ENCODE measurements around the gene KCNH5. TPM values are rescaled to one million over a fixed set of nuclear protein-coding genes. Genes with fewer than 3 reads are reported as not detected.

KCNH5 gene
- total and polyA plus RNA-seq, 9 of the 15 experiments (the other 6 are each of a cell fraction or from before 2014, with no cell fraction given), result 1.1 to 2.4 (median 1.4) TPM

- TF ChIP-seq RUNX1 (IDR thresholded peaks at IDR 0.05; ENCODE audit: low read depth), result no peak
- intact Hi-C loops (cut with micrococcal nuclease) (no loop called here), in situ Hi-C loops (cut with MboI) (no loop called here)
- no peak overlapping the region for H3K27ac ChIP-seq (ENCODE audit: extremely low read depth, low read depth, low read length)
- no peak overlapping the region for H3K4me2 ChIP-seq (ENCODE audit: insufficient read depth, low read length)
- DNase-seq (ENCODE audit: extremely low read depth in 1 of 4, low spot score in 3 of 4) (no peak), ATAC-seq (no peak), FAIRE-seq (no peak)
- no peaks in the 10 kb centered on the region for H3K9me3 ChIP-seq (replicated peaks; ENCODE audit: control insufficient read depth, insufficient read depth, low read depth, low read length)
- H3K36me3 ChIP-seq (ENCODE audit: control insufficient read depth, insufficient read depth, low read length), result no peaks in the 10 kb centered on the region
- no peaks in the 10 kb centered on the region for H3K4me1 ChIP-seq (replicated peaks in 1 of 2; ENCODE audit: control insufficient read depth in 2 of 2, insufficient read depth in 2 of 2, low read length in 2 of 2)
- no peaks in the 10 kb centered on the region for H4K20me1 ChIP-seq (replicated peaks; ENCODE audit: control insufficient read depth, insufficient read depth, low read length)
- CTCF ChIA-PET (ENCODE audit: low intra/inter-chr PET ratio), result no interaction called here
- H3K9me1 ChIP-seq (ENCODE audit: control insufficient read depth, insufficient read depth, low read length), result no peaks in the 10 kb centered on the region
- H2AFZ ChIP-seq (ENCODE audit: low read depth, low read length), result no peak overlapping the region
- no peaks in the 10 kb centered on the region for H3K79me2 ChIP-seq (ENCODE audit: control insufficient read depth, insufficient read depth, low read length)
- WGBS (ENCODE audit: insufficient coverage, low coverage, missing lambda C conversion rate), result 0% methylated on average over 1 of the region's 2 CpGs
- no peak overlapping the region for H3K4me3 ChIP-seq
- H3K27me3 ChIP-seq (ENCODE audit: control insufficient read depth in 2 of 2, insufficient read depth in 2 of 2, low read length in 2 of 2), result no peaks in the 10 kb centered on the region
- no peak overlapping the region for H3K9ac ChIP-seq (ENCODE audit: insufficient read depth in 1 of 2, low read depth in 2 of 2, low read length in 2 of 2)
- POLR2A ChIA-PET, result no interaction called here
- BruUV-seq (replicated peaks), result no TSS peak
Measured at GRCh38 chr14:62897771-62898170, 147.5 kb downstream of the KCNH5 start.

DNA sequence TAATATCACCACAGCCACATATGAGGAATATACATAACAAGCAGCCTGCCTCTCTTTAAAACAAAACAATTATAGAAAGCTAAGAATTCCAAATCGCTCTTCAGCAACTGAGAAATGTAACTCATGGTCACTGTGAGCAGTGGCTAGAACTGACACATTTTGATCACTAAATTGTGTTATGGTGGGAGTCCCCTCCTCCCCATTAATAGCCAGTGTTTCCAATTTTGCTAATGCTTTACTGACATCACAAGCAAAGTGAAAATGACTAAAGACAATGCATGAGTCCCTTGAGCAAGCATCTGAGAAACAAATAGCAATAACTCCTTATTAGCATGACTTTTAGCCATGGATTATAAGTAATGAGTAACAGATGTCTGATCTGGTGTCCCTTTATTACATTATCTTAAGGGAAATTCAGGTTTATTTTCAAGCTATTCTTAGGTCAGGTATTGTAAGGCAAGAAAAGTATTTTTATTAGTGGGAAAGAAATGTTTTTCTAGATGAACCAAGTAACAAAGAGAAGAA lies 148.3 kb downstream of the KCNH5 start:
- Histone ChIP-seq H2AFZ (ENCODE audit: low read depth, low read length) (no peak overlapping the region), H3K4me1 (replicated peaks in 1 of 2; ENCODE audit: control insufficient read depth in 2 of 2, insufficient read depth in 2 of 2, low read length in 2 of 2) (no peaks in the 10 kb centered on the region), H3K4me2 (ENCODE audit: insufficient read depth, low read length) (no peak overlapping the region), H3K4me3 (no peak overlapping the region), H3K9me3 (replicated peaks; ENCODE audit: control insufficient read depth, insufficient read depth, low read depth, low read length) (no peaks in the 10 kb centered on the region), H3K36me3 (ENCODE audit: control insufficient read depth, insufficient read depth, low read length) (no peaks in the 10 kb centered on the region), H3K27ac (ENCODE audit: extremely low read depth, low read depth, low read length) (no peak overlapping the region), H3K9ac (ENCODE audit: insufficient read depth in 1 of 2, low read depth in 2 of 2, low read length in 2 of 2) (no peak overlapping the region), H4K20me1 (replicated peaks; ENCODE audit: control insufficient read depth, insufficient read depth, low read length) (no peaks in the 10 kb centered on the region), H3K79me2 (ENCODE audit: control insufficient read depth, insufficient read depth, low read length) (no peaks in the 10 kb centered on the region), H3K9me1 (ENCODE audit: control insufficient read depth, insufficient read depth, low read length) (no peaks in the 10 kb centered on the region), H3K27me3 (ENCODE audit: control insufficient read depth in 2 of 2, insufficient read depth in 2 of 2, low read length in 2 of 2) (no peaks in the 10 kb centered on the region)
- ChIA-PET POLR2A (no interaction called here), CTCF (ENCODE audit: low intra/inter-chr PET ratio) (no interaction called here)
- in situ Hi-C loops (cut with MboI), result no loop called here
- intact Hi-C loops (cut with micrococcal nuclease), result no loop called here
- TF ChIP-seq, protein P1, sequence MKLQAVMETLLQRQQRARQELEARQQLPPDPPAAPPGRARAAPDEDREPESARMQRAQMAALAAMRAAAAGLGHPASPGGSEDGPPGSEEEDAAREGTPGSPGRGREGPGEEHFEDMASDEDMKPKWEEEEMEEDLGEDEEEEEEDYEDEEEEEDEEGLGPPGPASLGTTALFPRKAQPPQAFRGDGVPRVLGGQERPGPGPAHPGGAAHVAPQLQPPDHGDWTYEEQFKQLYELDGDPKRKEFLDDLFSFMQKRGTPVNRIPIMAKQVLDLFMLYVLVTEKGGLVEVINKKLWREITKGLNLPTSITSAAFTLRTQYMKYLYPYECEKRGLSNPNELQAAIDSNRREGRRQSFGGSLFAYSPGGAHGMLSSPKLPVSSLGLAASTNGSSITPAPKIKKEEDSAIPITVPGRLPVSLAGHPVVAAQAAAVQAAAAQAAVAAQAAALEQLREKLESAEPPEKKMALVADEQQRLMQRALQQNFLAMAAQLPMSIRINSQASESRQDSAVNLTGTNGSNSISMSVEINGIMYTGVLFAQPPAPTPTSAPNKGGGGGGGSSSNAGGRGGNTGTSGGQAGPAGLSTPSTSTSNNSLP (IDR thresholded peaks at IDR 0.05; ENCODE audit: borderline replicate concordance, low read depth, low read length), result no peak
- no peak for TF ChIP-seq RCOR1 (IDR thresholded peaks at IDR 0.05; ENCODE audit: borderline replicate concordance in 1 of 2, low read depth in 2 of 2, low read length in 2 of 2)
- no peak for TF ChIP-seq IFI16 (CRISPR knock-in tag; IDR thresholded peaks at IDR 0.05)
- TF ChIP-seq CXXC5 (CRISPR knock-in tag; IDR thresholded peaks at IDR 0.05), result no peak
- TF ChIP-seq GABPB1 (CRISPR knock-in tag; IDR thresholded peaks at IDR 0.05), result no peak
- ATAC-seq, result no peak
- no peak for FAIRE-seq
- no peak for DNase-seq (ENCODE audit: extremely low read depth in 1 of 4, low spot score in 3 of 4)
- WGBS (ENCODE audit: insufficient coverage, low coverage, missing lambda C conversion rate), result 0% methylated on average over 1 of the region's 1 CpG
- BruUV-seq (replicated peaks), result no TSS peak
